OCI-LY1 (cell line): Measurements from ENCODE around the gene HP.

Experiments
- H2AFZ ChIP-seq: fragments of 200-600 bp; sonication (generic), shearing (Covaris generic); 2 replicates; pipeline ENCODE4 v1.6.0; 2014; ENCODE audit warnings: antibody characterized with exemption, mild to moderate bottlenecking, low read length
- H3F3A ChIP-seq: fragments of 200-600 bp; sonication (generic), shearing (Covaris generic); 2 replicates; pipeline ENCODE4 v1.6.0; 2014; ENCODE audit warnings: mild to moderate bottlenecking, antibody characterized with exemption, low read length, moderate library complexity; ENCODE audit not compliant: insufficient read depth
- H3K27ac ChIP-seq: fragments of 200-600 bp; sonication (generic); 2 replicates; pipeline ENCODE4 v1.5.1; 2014; ENCODE audit warnings: low read length, mixed run types, mild to moderate bottlenecking, low read depth; ENCODE audit not compliant: poor library complexity, severe bottlenecking
- H3K27me3 ChIP-seq: fragments of 200-600 bp; sonication (generic); 2 replicates; pipeline ENCODE4 v1.6.0; 2014; ENCODE audit warnings: antibody characterized with exemption, mild to moderate bottlenecking, low read length, moderate library complexity; ENCODE audit not compliant: insufficient read depth
- H3K36me3 ChIP-seq: fragments of 200-600 bp; sonication (generic); 2 replicates; pipeline ENCODE4 v1.6.1; 2014; ENCODE audit warnings: mild to moderate bottlenecking, antibody characterized with exemption, low read length, moderate library complexity, mixed read lengths; ENCODE audit not compliant: insufficient read depth
- H3K4me1 ChIP-seq: fragments of 200-600 bp; sonication (generic); 2 replicates; pipeline ENCODE4 v1.5.1; 2014; ENCODE audit warnings: mild to moderate bottlenecking, low read length, moderate library complexity; ENCODE audit not compliant: insufficient read depth, severe bottlenecking
- H3K4me2 ChIP-seq: fragments of 200-600 bp; sonication (generic), shearing (Covaris generic); 2 replicates; pipeline ENCODE4 v1.6.1; 2014; ENCODE audit warnings: low read length
- H3K4me3 ChIP-seq: fragments of 200-600 bp; sonication (generic); 2 replicates; pipeline ENCODE4 v1.5.1; 2014; ENCODE audit warnings: low read length, low read depth, mild to moderate bottlenecking, mixed read lengths; ENCODE audit not compliant: poor library complexity, severe bottlenecking
- H3K79me2 ChIP-seq: fragments of 200-600 bp; shearing (Covaris generic); 2 replicates; pipeline ENCODE4 v1.6.1; 2016; ENCODE audit warnings: mixed run types, low read length, mixed read lengths; ENCODE audit not compliant: insufficient read depth
- H3K9ac ChIP-seq: fragments of 200-600 bp; sonication (generic), shearing (Covaris generic); 2 replicates; pipeline ENCODE4 v1.6.1; 2014; ENCODE audit warnings: mild to moderate bottlenecking, low read length, mixed read lengths
- H3K9me2 ChIP-seq: fragments of 200-600 bp; sonication (generic), shearing (Covaris generic); 2 replicates; pipeline ENCODE4 v1.6.1; 2014; ENCODE audit warnings: low read depth, mild to moderate bottlenecking, low read length, mixed read lengths
- H3K9me3 ChIP-seq: fragments of 200-600 bp; shearing (Covaris generic); 2 replicates; pipeline ENCODE4 v1.6.1; 2014; ENCODE audit warnings: low read length, mixed read lengths
- H4K20me1 ChIP-seq: fragments of 200-600 bp; sonication (generic), shearing (Covaris generic); 2 replicates; pipeline ENCODE4 v1.6.0; 2016; ENCODE audit warnings: mild to moderate bottlenecking, low read length; ENCODE audit not compliant: insufficient read depth
- EZH2 ChIP-seq: fragments of 200-600 bp; sonication (generic), shearing (Covaris generic); IDR thresholded peaks from 2 replicates; pipeline ENCODE4 v1.8.0; 2017; ENCODE audit warnings: borderline replicate concordance, mixed run types, mild to moderate bottlenecking, antibody characterized with exemption, low read length, moderate library complexity, mixed read lengths
- TF ChIP-seq, protein P1 (sequence below): fragments of 200-600 bp; sonication (generic), shearing (Covaris generic); IDR thresholded peaks from 2 replicates; pipeline ENCODE4 v1.5.1; 2017; ENCODE audit warnings: mild to moderate bottlenecking, antibody characterized with exemption, low read length, moderate library complexity, mixed read lengths

HP gene

DNA sequence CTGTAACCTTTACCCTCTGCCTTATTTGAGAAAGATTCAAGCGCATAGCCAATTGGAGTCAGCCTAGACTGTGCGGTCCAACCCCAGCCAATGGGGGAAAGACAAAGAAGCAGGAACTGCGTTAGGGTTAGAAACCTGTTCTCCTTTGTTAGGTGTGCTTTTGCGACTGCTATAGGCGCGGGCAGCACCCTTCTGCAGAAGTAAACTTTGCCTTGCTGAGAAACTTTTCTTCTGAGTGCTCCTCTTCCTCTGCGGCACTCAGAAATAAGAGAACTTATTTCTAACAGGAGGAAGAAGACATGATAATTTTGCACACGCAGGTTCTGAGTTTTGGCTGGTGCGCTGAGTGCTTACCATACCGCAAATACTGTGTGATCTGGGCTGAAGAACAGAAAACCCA is 30.1 kb downstream of the HP start:
- TF ChIP-seq EZH2: no peak
- TF ChIP-seq, protein P1, sequence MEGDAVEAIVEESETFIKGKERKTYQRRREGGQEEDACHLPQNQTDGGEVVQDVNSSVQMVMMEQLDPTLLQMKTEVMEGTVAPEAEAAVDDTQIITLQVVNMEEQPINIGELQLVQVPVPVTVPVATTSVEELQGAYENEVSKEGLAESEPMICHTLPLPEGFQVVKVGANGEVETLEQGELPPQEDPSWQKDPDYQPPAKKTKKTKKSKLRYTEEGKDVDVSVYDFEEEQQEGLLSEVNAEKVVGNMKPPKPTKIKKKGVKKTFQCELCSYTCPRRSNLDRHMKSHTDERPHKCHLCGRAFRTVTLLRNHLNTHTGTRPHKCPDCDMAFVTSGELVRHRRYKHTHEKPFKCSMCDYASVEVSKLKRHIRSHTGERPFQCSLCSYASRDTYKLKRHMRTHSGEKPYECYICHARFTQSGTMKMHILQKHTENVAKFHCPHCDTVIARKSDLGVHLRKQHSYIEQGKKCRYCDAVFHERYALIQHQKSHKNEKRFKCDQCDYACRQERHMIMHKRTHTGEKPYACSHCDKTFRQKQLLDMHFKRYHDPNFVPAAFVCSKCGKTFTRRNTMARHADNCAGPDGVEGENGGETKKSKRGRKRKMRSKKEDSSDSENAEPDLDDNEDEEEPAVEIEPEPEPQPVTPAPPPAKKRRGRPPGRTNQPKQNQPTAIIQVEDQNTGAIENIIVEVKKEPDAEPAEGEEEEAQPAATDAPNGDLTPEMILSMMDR: no peak
- no peaks in the 10 kb centered on the region for H3K4me1 ChIP-seq
- no peak overlapping the region for H3K4me3 ChIP-seq
- no peak overlapping the region for H3K4me2 ChIP-seq
- H4K20me1 ChIP-seq: no peaks in the 10 kb centered on the region
- H3K79me2 ChIP-seq: no peaks in the 10 kb centered on the region
- no peaks in the 10 kb centered on the region for H3K27me3 ChIP-seq
- H3K9ac ChIP-seq: no peak overlapping the region
- H3K27ac ChIP-seq: no peak overlapping the region
- H3K9me2 ChIP-seq: no peaks in the 10 kb centered on the region
- no peak overlapping the region for H2AFZ ChIP-seq
- no peaks in the 10 kb centered on the region for H3F3A ChIP-seq
- H3K9me3 ChIP-seq: 0 out of 2 replicates have a peak, but pooled peaks cover 8% of the 10 kb centered on the region
- H3K36me3 ChIP-seq: peaks cover 53% of the 10 kb centered on the region

DNA sequence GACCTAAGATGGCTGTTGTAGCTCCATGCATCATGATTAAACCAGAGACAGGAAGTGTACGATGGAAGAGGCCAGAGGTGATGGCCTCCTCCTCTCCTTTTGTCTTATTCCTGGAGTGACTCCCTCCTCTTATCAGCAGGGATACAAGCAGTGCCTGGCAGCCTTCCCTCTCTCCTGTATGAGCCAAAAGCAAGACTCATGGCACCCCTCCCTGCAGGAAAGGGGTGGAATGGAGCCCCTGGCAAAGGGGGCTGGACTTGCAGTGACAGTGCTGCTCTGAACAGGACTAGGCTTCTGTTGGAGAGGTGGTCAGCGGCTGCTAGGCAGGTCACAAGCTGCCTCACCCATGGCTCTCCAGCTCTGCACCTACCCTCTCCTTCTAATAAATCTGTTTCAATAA is 30.7 kb downstream of the HP start:
- no peak overlapping the region for H3K4me2 ChIP-seq
- H3K9me2 ChIP-seq: no peaks in the 10 kb centered on the region
- no peaks in the 10 kb centered on the region for H4K20me1 ChIP-seq
- no peaks in the 10 kb centered on the region for H3F3A ChIP-seq
- no peak overlapping the region for H2AFZ ChIP-seq
- H3K27me3 ChIP-seq: no peaks in the 10 kb centered on the region
- no peaks in the 10 kb centered on the region for H3K4me1 ChIP-seq
- no peak overlapping the region for H3K4me3 ChIP-seq
- no peak overlapping the region for H3K9ac ChIP-seq
- H3K27ac ChIP-seq: no peak overlapping the region
- 0 out of 2 replicates have a peak, but pooled peaks cover 8% of the 10 kb centered on the region for H3K9me3 ChIP-seq
- TF ChIP-seq EZH2: no peak
- TF ChIP-seq, protein P1: no peak
- peaks cover 59% of the 10 kb centered on the region for H3K36me3 ChIP-seq
- no peaks in the 10 kb centered on the region for H3K79me2 ChIP-seq

DNA sequence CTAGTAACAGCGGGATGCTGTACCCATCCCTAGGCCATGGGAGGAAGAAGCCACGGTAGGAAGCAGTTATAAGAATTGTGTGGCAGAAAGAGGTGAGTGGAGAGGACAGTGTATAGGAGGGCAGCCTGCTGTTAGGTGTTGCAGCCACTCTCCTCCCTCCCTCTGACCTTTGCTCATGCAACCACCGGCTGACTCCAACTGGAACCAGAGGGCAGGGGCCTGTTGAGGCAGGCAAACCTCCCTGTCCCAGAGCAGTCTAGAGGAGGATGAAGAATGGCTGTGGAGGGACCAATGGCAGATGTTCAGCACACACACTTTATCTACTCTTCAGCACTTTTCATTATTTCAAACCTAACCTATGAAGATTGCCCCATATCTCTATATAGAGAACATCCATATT is 36.9 kb downstream of the HP start:
- Histone ChIP-seq H3K4me3 (no peak overlapping the region), H3K27me3 (no peaks in the 10 kb centered on the region), H3K36me3 (peaks cover 42% of the 10 kb centered on the region), H3K9ac (no peak overlapping the region), H3F3A (no peaks in the 10 kb centered on the region), H3K9me2 (no peaks in the 10 kb centered on the region), H4K20me1 (no peaks in the 10 kb centered on the region), H3K9me3 (no peaks in the 10 kb centered on the region), H3K27ac (no peak overlapping the region), H3K4me2 (no peak overlapping the region), H2AFZ (no peak overlapping the region), H3K79me2 (peaks cover 18% of the 10 kb centered on the region), H3K4me1 (peaks cover 29% of the 10 kb centered on the region)
- no peak for TF ChIP-seq EZH2
- TF ChIP-seq, protein P1: no peak
